ENCODE data around the gene HRG.

GRCh38 chr3:186639778-186640472, 25.9 kb upstream of the HRG start, which contains the start of gene FETUB:
- TF ChIP-seq POLR2A (IDR thresholded peaks at IDR 0.05) (no peak), CTCF (IDR thresholded peaks at IDR 0.05) (no peak)
